SK-N-SH treated with all-trans-retinoic acid at 6 μM for 48 hours (cell line): ENCODE results near the gene SH3TC1.

ENCODE experiments used
- ATAC-seq: fragments of 200-7000 bp; cut with Tn5 transposase; 3 replicates; pipeline ENCODE4 v1.9.1; 2020; ENCODE audit warnings: mild to moderate bottlenecking, moderate library complexity
- ARNTL ChIP-seq: fragments of 450-650 bp; formaldehyde crosslinking; IDR thresholded peaks from 2 replicates; pipeline ENCODE4 v1.5.0; 2020; ENCODE audit warnings: low read depth, mild to moderate bottlenecking, moderate library complexity, borderline replicate concordance
- BACH2 ChIP-seq: fragments of 250-450 bp; sonication (Bioruptor Pico); IDR thresholded peaks from 2 replicates; pipeline ENCODE4 v1.9.0; 2021; ENCODE audit warnings: mild to moderate bottlenecking, borderline replicate concordance
- CREB5 ChIP-seq: fragments of 250-450 bp; sonication (Bioruptor Pico); IDR thresholded peaks from 2 replicates; pipeline ENCODE4 v1.5.1; 2020; ENCODE audit warnings: low read depth, mild to moderate bottlenecking, moderate library complexity
- CSDC2 ChIP-seq: fragments of 250-450 bp; sonication (Bioruptor Pico); IDR thresholded peaks from 2 replicates; pipeline ENCODE4 v1.5.0; 2020; ENCODE audit warnings: mild to moderate bottlenecking, moderate library complexity
- CSRNP3 ChIP-seq: fragments of 250-450 bp; sonication (Bioruptor Pico); IDR thresholded peaks from 2 replicates; pipeline ENCODE4 v1.5.1; 2021; ENCODE audit warnings: mild to moderate bottlenecking, moderate library complexity
- ESRRG ChIP-seq: fragments of 250-450 bp; sonication (Bioruptor Pico); IDR thresholded peaks from 2 replicates; pipeline ENCODE4 v1.6.1; 2021; ENCODE audit warnings: mild to moderate bottlenecking
- GLIS3 ChIP-seq: fragments of 250-450 bp; sonication (Bioruptor Pico); IDR thresholded peaks from 2 replicates; pipeline ENCODE4 v1.5.0; 2020; ENCODE audit warnings: mild to moderate bottlenecking, moderate library complexity
- ISL1 ChIP-seq: fragments of 250-450 bp; sonication (Bioruptor Pico); IDR thresholded peaks from 2 replicates; pipeline ENCODE4 v2.1.2; 2022; ENCODE audit warnings: mild to moderate bottlenecking, moderate library complexity
- OSR1 ChIP-seq: fragments of 250-450 bp; sonication (Bioruptor Pico); IDR thresholded peaks from 2 replicates; pipeline ENCODE4 v1.8.0; 2022; ENCODE audit warnings: moderate library complexity, mild to moderate bottlenecking, inconsistent platforms
- PATZ1 ChIP-seq: fragments of 250-450 bp; sonication (Bioruptor Pico); IDR thresholded peaks from 2 replicates; pipeline ENCODE4 v1.8.0; 2020; ENCODE audit warnings: mild to moderate bottlenecking, moderate library complexity, borderline replicate concordance
- POU6F1 ChIP-seq: fragments of 250-450 bp; sonication (Bioruptor Pico); IDR thresholded peaks from 2 replicates; pipeline ENCODE4 v1.8.0; 2021; ENCODE audit warnings: low read depth, mild to moderate bottlenecking, moderate library complexity, borderline replicate concordance
- PPARA ChIP-seq: fragments of 250-450 bp; sonication (Bioruptor Pico); IDR thresholded peaks from 2 replicates; pipeline ENCODE4 v1.5.0; 2020; ENCODE audit warnings: mild to moderate bottlenecking, borderline replicate concordance
- RARB ChIP-seq: fragments of 250-450 bp; sonication (Bioruptor Pico); IDR thresholded peaks from 2 replicates; pipeline ENCODE4 v1.8.0; 2021; ENCODE audit warnings: mild to moderate bottlenecking, moderate library complexity
- SNAI2 ChIP-seq: fragments of 250-450 bp; sonication (Bioruptor Pico); IDR thresholded peaks from 2 replicates; pipeline ENCODE4 v1.5.0; 2020; ENCODE audit warnings: mild to moderate bottlenecking, moderate library complexity
- TOX ChIP-seq: fragments of 250-450 bp; sonication (Bioruptor Pico); IDR thresholded peaks from 2 replicates; pipeline ENCODE4 v1.8.0; 2021; ENCODE audit warnings: mild to moderate bottlenecking, moderate library complexity, borderline replicate concordance
- TSHZ2 ChIP-seq: fragments of 250-450 bp; sonication (Bioruptor Pico); IDR thresholded peaks from 2 replicates; pipeline ENCODE4 v1.5.0; 2020; ENCODE audit warnings: mild to moderate bottlenecking, moderate library complexity
- ZC3H10 ChIP-seq: fragments of 250-450 bp; sonication (Bioruptor Pico); IDR thresholded peaks from 2 replicates; pipeline ENCODE4 v1.5.1; 2021; ENCODE audit warnings: mild to moderate bottlenecking, moderate library complexity
- ZNF565 ChIP-seq: fragments of 450-650 bp; formaldehyde crosslinking; conservative IDR thresholded peaks from 2 replicates; pipeline ENCODE4 v1.5.0; 2020; ENCODE audit warnings: low read depth, mild to moderate bottlenecking, moderate library complexity
- ZNF70 ChIP-seq: fragments of 450-650 bp; formaldehyde crosslinking; IDR thresholded peaks from 2 replicates; pipeline ENCODE4 v1.5.0; 2020; ENCODE audit warnings: mild to moderate bottlenecking, moderate library complexity
- ZNF8 ChIP-seq: fragments of 450-650 bp; formaldehyde crosslinking; IDR thresholded peaks from 2 replicates; pipeline ENCODE4 v1.5.0; 2020; ENCODE audit warnings: mild to moderate bottlenecking, moderate library complexity

The SH3TC1 gene

GRCh38 chr4:8272472-8273428 is 73.7 kb downstream of the SH3TC1 start:
- TF ChIP-seq GLIS3 (CRISPR knock-in tag), result no peak
- TF ChIP-seq PATZ1 (CRISPR knock-in tag), result no peak
- no peak for TF ChIP-seq SNAI2 (CRISPR knock-in tag)
- ATAC-seq, result no peak

- no peak for ATAC-seq
- no peak for TF ChIP-seq CREB5 (CRISPR knock-in tag)
- no peak for TF ChIP-seq ZC3H10
- no peak for TF ChIP-seq SNAI2 (CRISPR knock-in tag)
- no peak for TF ChIP-seq ZNF565 (CRISPR knock-in tag)
- no peak for TF ChIP-seq PPARA (CRISPR knock-in tag)
- no peak for TF ChIP-seq CSRNP3 (CRISPR knock-in tag)
- no peak for TF ChIP-seq BACH2 (CRISPR knock-in tag)
- TF ChIP-seq ZNF8, result no peak
These were observed 74.4 kb downstream of the SH3TC1 start for GRCh38 chr4:8273450-8273849.

GRCh38 chr4:8274066-8274652 is 75.1 kb downstream of the SH3TC1 start:
- no peak for ATAC-seq
- TF ChIP-seq PPARA (CRISPR knock-in tag) (no peak), SNAI2 (CRISPR knock-in tag) (no peak), ISL1 (CRISPR knock-in tag) (no peak), ZNF565 (CRISPR knock-in tag) (no peak), ARNTL (CRISPR knock-in tag) (no peak), CSDC2 (CRISPR knock-in tag) (no peak), BACH2 (CRISPR knock-in tag) (no peak), GLIS3 (CRISPR knock-in tag) (no peak), RARB (CRISPR knock-in tag) (no peak), CSRNP3 (CRISPR knock-in tag) (no peak), TOX (CRISPR knock-in tag) (no peak), TSHZ2 (CRISPR knock-in tag) (no peak), OSR1 (CRISPR knock-in tag) (no peak), ZNF70 (no peak), PATZ1 (CRISPR knock-in tag) (no peak), ESRRG (CRISPR knock-in tag) (no peak), CREB5 (CRISPR knock-in tag) (no peak), ZC3H10 (no peak), ZNF8 (no peak), POU6F1 (no peak)
